CD4-positive, alpha-beta T cell treated with Interleukin-2 at 100 ng/mL for 4 hours (primary cell): Measurements from ENCODE around the gene NBPF1.
"Not testable (repeated sequence)": the region's sequence is repeated elsewhere in the genome, so short reads cannot be mapped to it uniquely, and the experiment has no call there.

Experiments used
- DNase-seq: peaks from one replicate; pipeline ENCODE4 v3.0.0-alpha.2; 2020; ENCODE audit warnings: low spot score

Gene NBPF1

GRCh38 chr1:16621681-16622315 lies 8.4 kb upstream of the NBPF1 start:
- not testable (repeated sequence) for DNase-seq

GRCh38 chr1:16621300-16621658 lies 7.9 kb upstream of the NBPF1 start:
- DNase-seq: no peak

- DNase-seq: not testable (repeated sequence)
Observed at GRCh38 chr1:16619803-16620501, 6.6 kb upstream of the NBPF1 start.

- DNase-seq: no peak
Observed at GRCh38 chr1:16618719-16619118, 5.4 kb upstream of the NBPF1 start.

- DNase-seq: no peak
Observed at GRCh38 chr1:16617778-16618580, 4.6 kb upstream of the NBPF1 start.

- DNase-seq: no peak
Observed at GRCh38 chr1:16617114-16617631, 3.8 kb upstream of the NBPF1 start.

GRCh38 chr1:16615253-16616252 lies 2.2 kb upstream of the NBPF1 start:
- DNase-seq: no peak

GRCh38 chr1:16614361-16615252 lies 1.2 kb upstream of the NBPF1 start:
- DNase-seq: no peak

GRCh38 chr1:16612332-16613172 lies 812 bp downstream of the NBPF1 start:
- DNase-seq: no peak

GRCh38 chr1:16611981-16612331 lies 1.4 kb downstream of the NBPF1 start:
- DNase-seq: not testable (repeated sequence)

GRCh38 chr1:16611164-16611563 lies 2.2 kb downstream of the NBPF1 start:
- not testable (repeated sequence) for DNase-seq

GRCh38 chr1:16610553-16610952 lies 2.8 kb downstream of the NBPF1 start:
- not testable (repeated sequence) for DNase-seq

- not testable (repeated sequence) for DNase-seq
Observed at GRCh38 chr1:16609761-16610160, 3.6 kb downstream of the NBPF1 start.

- DNase-seq: no peak
Observed at GRCh38 chr1:16608838-16609560, 4.4 kb downstream of the NBPF1 start.

- DNase-seq: not testable (repeated sequence)
Observed at GRCh38 chr1:16607853-16608815, 5.2 kb downstream of the NBPF1 start.

- no peak for DNase-seq
Observed at GRCh38 chr1:16607433-16607851, 5.9 kb downstream of the NBPF1 start.

- DNase-seq: not testable (repeated sequence)
Observed at GRCh38 chr1:16606666-16607432, 6.5 kb downstream of the NBPF1 start.
